ENCODE data around the gene SRA1.
A peak's percentile ranks its signal among the peaks of the same experiment; 100 is the strongest.

Gene SRA1

GRCh38 chr5:140550147-140551079, 6.9 kb downstream of the SRA1 start:
- DNase-seq (ENCODE audit: low read depth, low spot score), result no peak

- DNase-seq (ENCODE audit: low read depth, low spot score), result peak; percentile 35
These were observed 7.8 kb downstream of the SRA1 start for GRCh38 chr5:140549237-140550144.

GRCh38 chr5:140548791-140549190, 8.5 kb downstream of the SRA1 start:
- no peak for DNase-seq (ENCODE audit: low read depth, low spot score)

- peak; percentile 5 for DNase-seq (ENCODE audit: low read depth, low spot score)
These were observed 9.0 kb downstream of the SRA1 start for GRCh38 chr5:140548300-140548688.

GRCh38 chr5:140547508-140548299, 9.6 kb downstream of the SRA1 start, which contains the start of gene EIF4EBP3:
Gene EIF4EBP3 (plus strand): TSS chr5:140547662. CDS start chr5:140547738, 76 bp downstream.
- peak; percentile 99 for DNase-seq (ENCODE audit: low read depth, low spot score)

- no peak for DNase-seq (ENCODE audit: low read depth, low spot score)
These were observed 10.3 kb downstream of the SRA1 start for GRCh38 chr5:140546851-140547507.

GRCh38 chr5:140545606-140546005, 11.7 kb downstream of the SRA1 start:
- no peak for DNase-seq (ENCODE audit: low read depth, low spot score)

- no peak for DNase-seq (ENCODE audit: low read depth, low spot score)
These were observed 12.3 kb downstream of the SRA1 start for GRCh38 chr5:140544986-140545385.

- no peak for DNase-seq (ENCODE audit: low read depth, low spot score)
These were observed 14.3 kb downstream of the SRA1 start for GRCh38 chr5:140542972-140543371.

- no peak for DNase-seq (ENCODE audit: low read depth, low spot score)
These were observed 17.0 kb downstream of the SRA1 start for GRCh38 chr5:140540227-140540626.

- DNase-seq (ENCODE audit: low read depth, low spot score), result no peak
These were observed 33.3 kb downstream of the SRA1 start for GRCh38 chr5:140524003-140524402.

- DNase-seq (ENCODE audit: low read depth, low spot score), result no peak
These were observed 44.1 kb downstream of the SRA1 start for GRCh38 chr5:140513124-140513523.

- DNase-seq (ENCODE audit: low read depth, low spot score), result no peak
These were observed 47.4 kb downstream of the SRA1 start for GRCh38 chr5:140509898-140510297.

GRCh38 chr5:140502834-140503233, 54.4 kb downstream of the SRA1 start:
- DNase-seq (ENCODE audit: low read depth, low spot score), result no peak
